ENCODE data around the gene SMG6. TPM values are rescaled to one million over a fixed set of nuclear protein-coding genes. Genes with fewer than 3 reads are reported as not detected.

SMG6 gene
- total and polyA plus RNA-seq, 2 of the 4 experiments (the other 2 are of a cell fraction), result 16.3 to 30.3 TPM

DNA sequence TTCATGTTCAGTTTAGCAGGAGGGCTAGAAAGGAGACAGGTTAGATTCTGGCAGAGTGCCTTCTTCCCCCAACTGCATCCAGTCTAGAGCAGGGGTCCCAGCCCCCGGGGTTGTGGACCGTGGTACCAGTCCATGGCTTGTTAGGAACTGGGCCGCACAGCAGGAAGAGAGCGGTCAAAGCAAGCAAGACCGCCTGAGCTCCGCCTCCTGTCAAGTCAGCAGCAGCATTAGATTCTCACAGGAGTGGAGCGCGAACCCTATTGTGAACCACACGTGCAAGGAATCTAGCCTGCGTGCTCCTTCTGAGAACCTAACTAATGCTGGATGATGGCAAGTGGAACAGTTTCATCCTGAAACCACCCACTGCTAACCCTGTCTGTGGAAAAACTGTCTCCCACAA lies 153.7 kb downstream of the SMG6 start:
- no peaks in the 10 kb centered on the region for H3K9me3 ChIP-seq (ENCODE audit: control insufficient read depth, insufficient read depth, low read length)
- no peak overlapping the region for H3K4ac ChIP-seq (ENCODE audit: low read depth, low read length)
- H3K36me3 ChIP-seq (ENCODE audit: control insufficient read depth, insufficient read depth, low read length), result peaks cover 19% of the 10 kb centered on the region
- BruUV-seq (replicated peaks), result no TSS peak
- dilution Hi-C loops (cut with HindIII; ENCODE audit: low sequenced_read_pairs, unreplicated experiment) (no loop called here), in situ Hi-C loops (cut with MboI; ENCODE audit: low sequenced_read_pairs) (no loop called here), intact Hi-C loops (cut with micrococcal nuclease) (no loop called here)
- no peak overlapping the region for H2BK120ac ChIP-seq (ENCODE audit: low read depth, low read length)
- 87% methylated on average over 4 of the region's 10 CpGs; no CpG with 5 or more reads in 1 of the 2 experiments for WGBS, 2 experiments (ENCODE audit: extremely low coverage in 2 of 2, insufficient read length in 1 of 2)
- no peak overlapping the region for H2BK20ac ChIP-seq (ENCODE audit: low read depth, low read length)
- no peak for ATAC-seq (ENCODE audit: low read depth)
- H2AK9ac ChIP-seq (replicated peaks; ENCODE audit: low read depth, low read length, poor library complexity), result no peak overlapping the region
- H2AK5ac ChIP-seq (ENCODE audit: low read depth, low read length), result no peak overlapping the region
- no peak overlapping the region for H2AFZ ChIP-seq (replicated peaks; ENCODE audit: low read length, poor library complexity)
- no peaks in the 10 kb centered on the region for H3K27me3 ChIP-seq (ENCODE audit: control insufficient read depth, insufficient read depth, low read length)
- DNase-seq, result no peak
- no peak overlapping the region for H2BK15ac ChIP-seq (ENCODE audit: low read depth, low read length)
- H3K27ac ChIP-seq (ENCODE audit: insufficient read depth, low read length), result no peak overlapping the region
- H3K56ac ChIP-seq (ENCODE audit: extremely low read depth, insufficient read depth, low read length), result no peak overlapping the region
- peaks cover 15 to 34% of the 10 kb centered on the region in 2 experiments; a peak in 2 of 4 replicates for H3K79me1 ChIP-seq (ENCODE audit: low read depth in 1 of 2, low read length in 2 of 2)
- ChIA-PET POLR2A (ENCODE audit: unreplicated experiment) (no interaction called here), CTCF (no interaction called here)
- H3K14ac ChIP-seq (replicated peaks; ENCODE audit: low read depth, low read length), result no peak overlapping the region
- no peaks in the 10 kb centered on the region for H4K20me1 ChIP-seq (ENCODE audit: insufficient read depth, low read length)
- H3K4me3 ChIP-seq (ENCODE audit: insufficient read depth, low read depth, low read length), result no peak overlapping the region
- peaks cover 11% of the 10 kb centered on the region; the same call in 1 of the 2 replicates for H3K9me1 ChIP-seq (ENCODE audit: insufficient read depth, low read length)
- H3K4me1 ChIP-seq (ENCODE audit: control insufficient read depth, insufficient read depth, low read length), result peaks cover 5% of the 10 kb centered on the region
- no peak overlapping the region for H4K5ac ChIP-seq (ENCODE audit: low read depth, low read length)
- no peak overlapping the region for H4K8ac ChIP-seq (ENCODE audit: low read depth in 2 of 2, low read length in 2 of 2)
- H3K18ac ChIP-seq (ENCODE audit: low read depth, low read length), result no peak overlapping the region
- H4K91ac ChIP-seq (ENCODE audit: insufficient read depth, low read depth, low read length), result no peak overlapping the region; the same call in 1 of the 2 replicates
- H3K4me2 ChIP-seq (ENCODE audit: low read depth, low read length), result no peak overlapping the region
- H3K23ac ChIP-seq (ENCODE audit: low read depth, low read length), result no peak overlapping the region
- H2BK5ac ChIP-seq (ENCODE audit: low read depth, low read length, poor library complexity, severe bottlenecking), result no peak overlapping the region
- H3K9ac ChIP-seq (ENCODE audit: low read depth, low read length), result no peak overlapping the region
- TF ChIP-seq RFX5 (IDR thresholded peaks at IDR 0.05; ENCODE audit: low read depth, low read length) (no peak), POLR2A (IDR thresholded peaks at IDR 0.05; ENCODE audit: low read depth, low read length) (no peak), RCOR1 (IDR thresholded peaks at IDR 0.05; ENCODE audit: insufficient replicate concordance, low read length) (no peak), BHLHE40 (IDR thresholded peaks at IDR 0.05; ENCODE audit: low read depth, low read length) (no peak), RAD21 (IDR thresholded peaks at IDR 0.05; ENCODE audit: low read length) (no peak), MAZ (IDR thresholded peaks at IDR 0.05; ENCODE audit: borderline replicate concordance, low read depth, low read length) (no peak), NFE2L2 (IDR thresholded peaks at IDR 0.05; ENCODE audit: low read depth, low read length) (no peak), MAFK (IDR thresholded peaks at IDR 0.05; ENCODE audit: low read depth, low read length) (no peak), CEBPB (IDR thresholded peaks at IDR 0.05; ENCODE audit: low read depth, low read length) (no peak), FOS (IDR thresholded peaks at IDR 0.05; ENCODE audit: low read depth, low read length) (no peak), CHD1 (IDR thresholded peaks at IDR 0.05; ENCODE audit: low read depth, low read length) (no peak), MXI1 (IDR thresholded peaks at IDR 0.05; ENCODE audit: borderline replicate concordance, low read depth, low read length) (no peak), SMC3 (IDR thresholded peaks at IDR 0.05; ENCODE audit: low read depth, low read length) (no peak)
- TF ChIP-seq, protein P1, sequence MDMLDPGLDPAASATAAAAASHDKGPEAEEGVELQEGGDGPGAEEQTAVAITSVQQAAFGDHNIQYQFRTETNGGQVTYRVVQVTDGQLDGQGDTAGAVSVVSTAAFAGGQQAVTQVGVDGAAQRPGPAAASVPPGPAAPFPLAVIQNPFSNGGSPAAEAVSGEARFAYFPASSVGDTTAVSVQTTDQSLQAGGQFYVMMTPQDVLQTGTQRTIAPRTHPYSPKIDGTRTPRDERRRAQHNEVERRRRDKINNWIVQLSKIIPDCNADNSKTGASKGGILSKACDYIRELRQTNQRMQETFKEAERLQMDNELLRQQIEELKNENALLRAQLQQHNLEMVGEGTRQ (IDR thresholded peaks at IDR 0.05; ENCODE audit: low read depth, low read length), result no peak
- TF ChIP-seq, protein P2, sequence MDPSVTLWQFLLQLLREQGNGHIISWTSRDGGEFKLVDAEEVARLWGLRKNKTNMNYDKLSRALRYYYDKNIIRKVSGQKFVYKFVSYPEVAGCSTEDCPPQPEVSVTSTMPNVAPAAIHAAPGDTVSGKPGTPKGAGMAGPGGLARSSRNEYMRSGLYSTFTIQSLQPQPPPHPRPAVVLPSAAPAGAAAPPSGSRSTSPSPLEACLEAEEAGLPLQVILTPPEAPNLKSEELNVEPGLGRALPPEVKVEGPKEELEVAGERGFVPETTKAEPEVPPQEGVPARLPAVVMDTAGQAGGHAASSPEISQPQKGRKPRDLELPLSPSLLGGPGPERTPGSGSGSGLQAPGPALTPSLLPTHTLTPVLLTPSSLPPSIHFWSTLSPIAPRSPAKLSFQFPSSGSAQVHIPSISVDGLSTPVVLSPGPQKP (IDR thresholded peaks at IDR 0.05; ENCODE audit: borderline replicate concordance, low read depth, low read length), result no peak
- TF ChIP-seq, protein P3, sequence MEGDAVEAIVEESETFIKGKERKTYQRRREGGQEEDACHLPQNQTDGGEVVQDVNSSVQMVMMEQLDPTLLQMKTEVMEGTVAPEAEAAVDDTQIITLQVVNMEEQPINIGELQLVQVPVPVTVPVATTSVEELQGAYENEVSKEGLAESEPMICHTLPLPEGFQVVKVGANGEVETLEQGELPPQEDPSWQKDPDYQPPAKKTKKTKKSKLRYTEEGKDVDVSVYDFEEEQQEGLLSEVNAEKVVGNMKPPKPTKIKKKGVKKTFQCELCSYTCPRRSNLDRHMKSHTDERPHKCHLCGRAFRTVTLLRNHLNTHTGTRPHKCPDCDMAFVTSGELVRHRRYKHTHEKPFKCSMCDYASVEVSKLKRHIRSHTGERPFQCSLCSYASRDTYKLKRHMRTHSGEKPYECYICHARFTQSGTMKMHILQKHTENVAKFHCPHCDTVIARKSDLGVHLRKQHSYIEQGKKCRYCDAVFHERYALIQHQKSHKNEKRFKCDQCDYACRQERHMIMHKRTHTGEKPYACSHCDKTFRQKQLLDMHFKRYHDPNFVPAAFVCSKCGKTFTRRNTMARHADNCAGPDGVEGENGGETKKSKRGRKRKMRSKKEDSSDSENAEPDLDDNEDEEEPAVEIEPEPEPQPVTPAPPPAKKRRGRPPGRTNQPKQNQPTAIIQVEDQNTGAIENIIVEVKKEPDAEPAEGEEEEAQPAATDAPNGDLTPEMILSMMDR (conservative IDR thresholded peaks at IDR 0.05; ENCODE audit: low read depth, low read length), result no peak
